HG03175 (cell line): Measurements from ENCODE around the gene TNMD.
"Not testable (repeated sequence)": the region's sequence is repeated elsewhere in the genome, so short reads cannot be mapped to it uniquely, and the experiment has no call there.

ENCODE experiments used
- ATAC-seq: cut with Tn5 transposase; IDR thresholded peaks from one replicate; pipeline ENCODE4 v1.9.1; 2021; ENCODE audit warnings: mild to moderate bottlenecking, moderate library complexity; ENCODE audit not compliant: unreplicated experiment

Gene TNMD

GRCh38 chrX:100584611-100585010 lies at the start of gene TNMD:
TNMD (plus strand) TSS chrX:100584936; CDS start chrX:100585019, 83 bp downstream.
- no peak for ATAC-seq

DNA sequence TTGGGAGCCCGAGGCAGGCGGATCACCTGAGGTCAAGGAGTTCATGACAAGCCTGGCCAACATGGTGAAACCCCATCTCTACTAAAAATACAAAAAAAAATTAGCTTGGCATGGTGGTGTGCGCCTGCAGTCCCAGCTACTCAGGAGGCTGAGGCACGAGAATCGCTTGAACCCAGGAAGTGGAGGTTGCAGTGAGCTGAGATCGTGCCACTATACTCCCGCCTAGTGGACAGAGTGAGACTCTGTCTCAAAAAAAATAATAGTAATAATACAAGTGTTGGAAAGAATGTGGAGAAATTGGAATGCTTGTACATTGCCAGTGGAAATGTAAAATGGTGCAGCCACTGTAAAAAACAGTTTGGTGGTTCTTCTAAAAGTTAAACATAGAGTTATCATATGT lies 19.2 kb upstream of the TNMD start:
- ATAC-seq, result not testable (repeated sequence)

DNA sequence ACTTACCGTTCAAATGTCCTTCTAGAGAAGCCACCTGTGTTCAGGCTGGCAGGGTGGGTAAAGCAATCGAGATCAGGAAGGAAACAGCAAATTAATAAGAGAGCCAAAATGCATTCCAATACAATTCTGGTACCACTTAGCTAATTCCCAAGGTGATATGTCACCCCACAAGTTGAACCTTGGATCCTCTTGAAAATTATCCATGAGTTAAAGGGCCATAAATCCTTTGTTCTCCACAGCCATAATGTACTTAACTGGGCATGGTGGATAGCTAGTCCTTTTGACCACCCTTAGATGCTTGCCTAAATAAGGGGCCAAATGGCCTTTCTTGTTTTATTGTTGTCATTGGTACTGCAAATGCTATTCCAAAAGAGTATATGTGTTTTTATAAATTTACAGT lies 2.0 kb downstream of the TNMD start:
- ATAC-seq, result no peak

DNA sequence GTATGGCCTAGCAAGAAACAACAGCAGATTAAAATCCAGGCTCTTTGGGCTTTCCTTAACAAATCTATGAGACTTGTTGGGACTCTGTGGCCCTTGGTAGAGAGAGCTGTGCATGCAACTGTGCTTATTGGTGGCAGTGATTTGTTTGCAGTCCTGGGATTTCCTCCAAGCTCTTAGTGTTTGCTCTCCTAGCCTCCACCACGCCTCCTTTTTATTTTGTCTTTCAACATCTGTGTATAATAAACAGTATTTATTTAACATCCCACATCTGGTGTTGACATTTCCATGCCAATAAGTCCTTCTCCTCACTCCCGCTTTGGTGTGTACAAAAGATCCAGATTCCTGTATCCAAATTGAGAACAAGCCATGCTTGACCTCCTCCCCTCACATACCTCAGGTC lies 3.1 kb downstream of the TNMD start:
- ATAC-seq, result no peak

- ATAC-seq, result no peak
Observed at GRCh38 chrX:100591256-100592051, 6.7 kb downstream of the TNMD start.

GRCh38 chrX:100593126-100593525 lies 8.4 kb downstream of the TNMD start:
- no peak for ATAC-seq

DNA sequence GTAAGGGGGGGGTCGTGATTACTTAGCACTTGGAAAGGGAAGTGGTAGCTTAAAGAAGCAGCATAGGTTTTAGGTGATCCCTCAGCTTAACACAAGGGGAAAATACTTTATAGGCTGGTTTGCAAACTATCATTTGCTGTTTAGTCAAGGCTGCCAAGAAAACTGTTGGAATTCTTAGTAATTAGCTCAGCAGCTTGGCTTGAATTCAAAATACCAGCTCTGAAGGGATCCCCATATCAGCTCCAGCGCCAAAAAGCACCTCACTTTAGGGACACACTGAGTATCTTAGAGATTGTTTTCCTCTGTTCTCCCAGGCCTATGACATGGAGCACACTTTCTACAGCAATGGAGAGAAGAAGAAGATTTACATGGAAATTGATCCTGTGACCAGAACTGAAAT lies 8.8 kb downstream of the TNMD start:
- ATAC-seq, result no peak

GRCh38 chrX:100596601-100597000 lies 11.9 kb downstream of the TNMD start:
- no peak for ATAC-seq

DNA sequence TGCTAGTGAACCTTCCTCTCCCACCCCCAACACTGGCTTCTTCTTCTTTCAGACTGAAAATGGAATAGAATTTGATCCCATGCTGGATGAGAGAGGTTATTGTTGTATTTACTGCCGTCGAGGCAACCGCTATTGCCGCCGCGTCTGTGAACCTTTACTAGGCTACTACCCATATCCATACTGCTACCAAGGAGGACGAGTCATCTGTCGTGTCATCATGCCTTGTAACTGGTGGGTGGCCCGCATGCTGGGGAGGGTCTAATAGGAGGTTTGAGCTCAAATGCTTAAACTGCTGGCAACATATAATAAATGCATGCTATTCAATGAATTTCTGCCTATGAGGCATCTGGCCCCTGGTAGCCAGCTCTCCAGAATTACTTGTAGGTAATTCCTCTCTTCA lies 14.7 kb downstream of the TNMD start:
- no peak for ATAC-seq

- ATAC-seq, result no peak
Observed at GRCh38 chrX:100600340-100600739, 15.6 kb downstream of the TNMD start.

GRCh38 chrX:100600758-100601157 lies 16.0 kb downstream of the TNMD start:
- peak; percentile 88 for ATAC-seq

DNA sequence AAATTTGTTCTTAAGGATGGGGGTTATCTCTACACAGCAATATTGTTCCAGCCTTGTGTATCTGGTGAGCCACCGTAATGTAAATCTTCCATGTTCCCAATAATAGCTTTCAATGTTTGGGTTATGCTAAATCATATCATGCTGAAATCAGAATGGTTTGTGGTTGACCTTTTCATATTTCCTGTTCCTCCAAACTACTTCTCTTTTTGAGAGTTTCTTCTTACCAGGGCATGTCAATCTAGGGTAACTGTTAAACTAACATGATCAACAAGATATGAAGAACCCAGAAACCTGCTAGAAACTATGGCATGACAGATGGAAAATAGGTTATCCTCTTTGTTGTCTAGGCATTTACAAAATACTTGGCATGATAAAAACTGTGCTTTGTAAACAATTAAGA lies 22.0 kb downstream of the TNMD start:
- no peak for ATAC-seq

DNA sequence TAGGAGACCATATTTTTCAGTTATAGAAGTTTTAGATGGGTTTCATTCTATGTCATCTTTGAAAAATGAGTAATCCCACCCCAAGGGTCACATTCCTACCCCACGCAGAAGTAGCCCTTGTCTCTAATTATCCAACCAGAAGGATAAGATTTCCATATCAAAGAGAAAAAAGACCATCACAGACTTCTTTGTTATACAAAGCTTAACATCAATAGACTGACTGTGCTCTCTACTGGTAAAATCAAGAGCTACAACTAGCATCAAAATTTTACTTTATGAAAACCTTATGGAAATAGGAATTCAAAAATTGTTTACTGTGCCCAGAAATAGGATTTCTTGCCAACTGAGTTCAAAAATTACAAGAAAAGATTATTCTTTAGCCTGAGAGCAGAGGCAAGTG lies 24.9 kb downstream of the TNMD start:
- ATAC-seq, result no peak

- ATAC-seq, result no peak
Observed at GRCh38 chrX:100611951-100612350, 27.2 kb downstream of the TNMD start.

DNA sequence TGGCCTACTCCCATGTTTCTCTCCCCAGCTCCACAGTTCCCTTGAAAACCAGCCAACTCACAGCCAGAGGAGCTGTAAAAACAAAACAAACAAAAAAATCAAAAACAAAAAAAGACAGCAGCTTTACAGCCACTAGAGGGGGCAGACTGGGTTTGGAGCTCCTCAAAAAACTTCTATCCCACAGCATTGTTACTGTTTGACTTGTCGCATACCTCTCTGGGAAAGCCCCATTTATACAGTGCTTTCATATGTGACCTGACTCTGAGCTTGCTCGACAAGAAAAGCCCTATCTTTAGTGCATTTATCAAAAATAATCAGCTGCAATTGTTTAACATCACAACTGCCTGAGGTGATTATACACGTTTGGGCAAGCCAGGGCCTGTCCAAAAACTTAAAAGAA lies 30.3 kb downstream of the TNMD start:
- ATAC-seq, result peak; percentile 100

DNA sequence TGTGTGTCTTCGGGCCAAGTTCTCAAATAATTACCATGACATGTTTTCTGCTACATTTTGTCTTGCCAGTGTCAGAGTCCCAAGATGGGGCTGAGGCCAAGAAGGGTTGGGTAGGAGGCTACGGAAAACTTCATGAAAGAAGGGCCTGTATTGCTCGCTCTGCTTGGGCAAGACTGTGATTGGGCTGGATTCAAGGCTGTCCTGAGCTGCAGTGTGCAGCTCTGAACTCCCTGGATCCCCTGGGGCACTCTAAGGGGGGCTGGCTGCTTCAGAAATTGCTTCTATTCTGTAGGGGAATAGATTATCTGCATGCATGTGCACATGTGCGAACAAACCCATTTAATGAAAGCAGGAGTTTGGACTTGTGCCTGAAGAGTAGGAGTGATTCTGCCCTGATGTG lies 38.3 kb downstream of the TNMD start:
- no peak for ATAC-seq

DNA sequence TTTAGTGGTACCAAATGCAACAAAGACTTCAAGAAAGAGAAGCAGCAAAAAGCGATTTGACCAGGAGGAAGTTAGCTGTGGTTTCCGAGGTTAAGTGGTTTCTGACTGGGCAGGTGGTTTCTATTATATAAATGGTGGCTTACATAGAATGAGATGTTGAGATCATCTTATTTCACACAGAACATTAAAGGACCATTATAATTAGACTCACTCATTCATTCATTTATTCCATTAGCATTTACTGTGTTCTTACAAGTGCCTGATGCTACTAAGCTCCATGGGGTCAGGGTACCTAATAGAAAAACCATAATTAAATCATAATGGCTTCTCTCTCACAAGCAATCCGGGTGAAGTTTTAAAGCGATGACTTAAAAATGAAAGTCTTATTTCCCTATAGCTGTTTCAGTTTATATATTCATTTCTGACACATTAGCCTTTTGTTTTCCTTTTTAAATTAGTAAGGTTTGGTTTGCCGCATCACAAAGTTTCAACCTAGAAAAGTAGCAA lies 41.3 kb downstream of the TNMD start:
- peak; percentile 89 for ATAC-seq

DNA sequence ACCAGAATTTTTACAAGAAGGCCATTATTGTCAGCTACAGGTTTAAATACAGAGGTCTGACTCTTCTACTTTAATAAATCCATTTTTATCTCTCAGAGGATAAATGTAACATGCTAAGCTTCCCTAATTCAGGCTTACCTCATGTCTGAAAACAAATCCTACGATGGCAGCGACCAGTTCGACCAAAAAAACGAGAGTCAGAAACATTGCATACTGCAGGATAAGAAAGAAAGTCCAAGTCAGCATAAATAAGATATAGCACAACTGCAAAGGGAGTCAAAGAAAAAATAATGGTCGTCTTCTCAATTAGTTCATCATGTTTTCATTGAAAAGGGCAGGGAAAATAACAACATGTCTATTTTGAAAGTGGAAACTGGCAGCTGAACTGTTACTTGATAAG lies 50.3 kb downstream of the TNMD start:
- ATAC-seq, result no peak

GRCh38 chrX:100635989-100636320 lies 51.2 kb downstream of the TNMD start:
- ATAC-seq, result peak; percentile 5

DNA sequence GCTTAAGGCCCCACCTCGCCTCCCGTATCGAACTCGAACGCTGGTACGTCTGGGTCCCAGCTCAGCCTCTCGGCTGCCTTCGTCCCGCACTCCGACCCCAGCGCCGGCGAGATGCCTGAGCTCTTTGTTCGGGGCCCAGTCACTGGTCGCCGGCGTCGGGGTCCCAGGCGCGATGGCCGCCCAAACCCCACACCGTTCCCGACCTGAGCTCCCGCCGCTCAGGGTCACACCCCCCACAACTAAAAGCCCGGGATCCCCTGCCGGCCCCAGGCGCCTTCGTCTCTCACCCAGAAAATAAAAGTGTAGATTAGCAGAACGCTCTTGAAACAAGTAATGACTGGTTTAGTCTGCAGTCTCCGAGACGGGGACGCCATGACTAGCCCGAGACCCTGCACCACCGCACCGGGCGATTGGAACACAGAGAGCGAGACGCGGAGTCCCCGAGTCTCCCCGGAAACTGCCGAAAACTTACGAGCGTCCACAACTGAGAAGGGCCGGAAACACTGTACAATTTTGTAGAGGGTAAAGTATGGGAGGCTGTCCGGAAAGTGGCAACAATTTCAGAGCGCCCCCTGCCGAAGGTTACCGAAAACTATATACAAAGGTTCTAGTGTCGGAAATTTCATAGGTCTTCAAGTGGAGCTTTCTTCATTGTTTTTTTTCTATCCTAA lies 51.7 kb downstream of the TNMD start, which contains the start of gene TSPAN6:
TSS of gene TSPAN6 (minus strand) at position 486 of the 671 bp plus-strand sequence. CDS start at position 374, 112 bp downstream.
- peak; percentile 100 for ATAC-seq

DNA sequence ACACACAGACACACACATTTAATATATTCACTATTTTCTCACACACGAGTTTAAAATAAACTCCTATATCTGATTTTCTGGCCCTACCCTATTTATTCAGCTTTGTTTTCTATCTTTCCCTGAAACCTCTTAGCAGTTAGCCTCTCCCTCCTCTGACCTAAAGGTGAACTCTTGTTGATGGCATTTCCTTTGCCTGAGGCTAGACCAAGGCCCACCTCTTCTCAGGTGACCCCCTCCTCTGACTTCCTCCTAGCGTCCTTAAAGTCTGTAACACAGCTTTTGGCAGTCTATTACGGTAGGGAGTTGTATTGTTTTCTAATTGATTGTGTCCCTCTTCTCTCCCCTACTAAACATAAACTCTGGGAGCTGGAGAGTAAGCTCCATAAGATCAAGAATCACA lies 57.6 kb downstream of the TNMD start:
- ATAC-seq, result no peak

DNA sequence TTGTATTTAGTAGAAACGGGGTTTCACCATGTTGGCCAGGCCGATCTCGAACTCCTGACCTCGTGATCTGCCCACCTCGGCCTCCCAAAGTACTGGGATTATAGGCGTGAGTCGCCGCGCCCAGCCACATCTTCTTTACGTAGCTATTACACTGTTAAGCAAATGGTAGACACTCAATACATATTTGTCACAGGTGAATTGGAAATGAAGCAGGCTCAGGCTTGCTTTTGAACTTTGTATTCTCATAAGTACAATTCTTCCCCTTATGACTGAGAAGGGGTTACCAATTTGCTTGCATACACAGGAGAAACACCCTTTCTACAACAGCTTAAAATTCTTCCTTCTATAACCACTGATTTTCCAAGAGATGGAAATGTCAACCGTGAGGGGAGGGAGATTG lies 58.5 kb downstream of the TNMD start:
- ATAC-seq, result no peak
